ENCODE measurements around the gene SLC13A1. TPM values are rescaled to one million over a fixed set of nuclear protein-coding genes. Genes with fewer than 3 reads are reported as not detected.
"Not testable (repeated sequence)": the region's sequence is repeated elsewhere in the genome, so short reads cannot be mapped to it uniquely, and the experiment has no call there.

The SLC13A1 gene
- total RNA-seq, 6 donors from 2014 or later, result not detected

- Histone ChIP-seq H3K4me3 (no peak overlapping the region), H3K4me1 (no peaks in the 10 kb centered on the region), H3K9me3 (no peaks in the 10 kb centered on the region), H3K36me3 (no peaks in the 10 kb centered on the region), H3K27me3 (no peaks in the 10 kb centered on the region), H3K27ac (no peak overlapping the region)
- DNase-seq (no peak), ATAC-seq (ENCODE audit: low FRiP score in 2 of 2) (no peak)
- no peak for TF ChIP-seq POLR2A (IDR thresholded peaks at IDR 0.05)
- TF ChIP-seq POLR2AphosphoS5 (IDR thresholded peaks at IDR 0.05), result no peak
- TF ChIP-seq EP300 (IDR thresholded peaks at IDR 0.05), result no peak
- TF ChIP-seq, protein P1, sequence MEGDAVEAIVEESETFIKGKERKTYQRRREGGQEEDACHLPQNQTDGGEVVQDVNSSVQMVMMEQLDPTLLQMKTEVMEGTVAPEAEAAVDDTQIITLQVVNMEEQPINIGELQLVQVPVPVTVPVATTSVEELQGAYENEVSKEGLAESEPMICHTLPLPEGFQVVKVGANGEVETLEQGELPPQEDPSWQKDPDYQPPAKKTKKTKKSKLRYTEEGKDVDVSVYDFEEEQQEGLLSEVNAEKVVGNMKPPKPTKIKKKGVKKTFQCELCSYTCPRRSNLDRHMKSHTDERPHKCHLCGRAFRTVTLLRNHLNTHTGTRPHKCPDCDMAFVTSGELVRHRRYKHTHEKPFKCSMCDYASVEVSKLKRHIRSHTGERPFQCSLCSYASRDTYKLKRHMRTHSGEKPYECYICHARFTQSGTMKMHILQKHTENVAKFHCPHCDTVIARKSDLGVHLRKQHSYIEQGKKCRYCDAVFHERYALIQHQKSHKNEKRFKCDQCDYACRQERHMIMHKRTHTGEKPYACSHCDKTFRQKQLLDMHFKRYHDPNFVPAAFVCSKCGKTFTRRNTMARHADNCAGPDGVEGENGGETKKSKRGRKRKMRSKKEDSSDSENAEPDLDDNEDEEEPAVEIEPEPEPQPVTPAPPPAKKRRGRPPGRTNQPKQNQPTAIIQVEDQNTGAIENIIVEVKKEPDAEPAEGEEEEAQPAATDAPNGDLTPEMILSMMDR (IDR thresholded peaks at IDR 0.05), result no peak
- 62 to 69% methylated on average over 3 to 4 of the region's 4 CpGs for WGBS, 2 donors
Observed at GRCh38 chr7:123231021-123232000, 31.5 kb upstream of the SLC13A1 start.

DNA sequence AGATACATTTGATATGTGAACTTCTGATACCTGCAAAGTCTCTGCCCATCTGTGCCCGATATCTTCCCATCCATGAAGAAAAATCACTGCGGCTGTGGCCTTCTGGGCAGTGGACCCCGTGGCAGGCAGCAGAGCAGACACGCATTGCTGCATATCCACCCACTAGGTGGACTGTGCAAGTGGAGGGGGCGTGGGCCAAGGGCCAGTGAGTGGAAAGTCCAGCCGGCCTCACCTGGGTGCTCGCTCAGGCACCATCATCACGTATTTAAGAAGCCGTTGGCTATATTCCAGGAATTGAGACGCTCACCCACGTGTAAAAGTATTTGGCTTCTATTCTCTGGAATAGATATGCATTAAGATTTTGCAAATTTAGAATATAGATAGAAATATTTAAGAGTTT, 30.8 kb upstream of the SLC13A1 start:
- H3K9me3 ChIP-seq, result no peaks in the 10 kb centered on the region
- H3K4me3 ChIP-seq, result no peak overlapping the region
- no peak overlapping the region for H3K27ac ChIP-seq
- no peaks in the 10 kb centered on the region for H3K4me1 ChIP-seq
- WGBS, 2 donors, result 74 to 85% methylated on average over 10 to 11 of the region's 11 CpGs
- DNase-seq (peak in 1 of 2 donors; percentile 32), ATAC-seq (ENCODE audit: low FRiP score in 2 of 2) (no peak)
- H3K27me3 ChIP-seq, result no peaks in the 10 kb centered on the region
- no peaks in the 10 kb centered on the region for H3K36me3 ChIP-seq
- TF ChIP-seq POLR2AphosphoS5 (IDR thresholded peaks at IDR 0.05) (no peak), POLR2A (IDR thresholded peaks at IDR 0.05) (no peak), EP300 (IDR thresholded peaks at IDR 0.05) (no peak)
- TF ChIP-seq, protein P1 (IDR thresholded peaks at IDR 0.05), result no peak

DNA sequence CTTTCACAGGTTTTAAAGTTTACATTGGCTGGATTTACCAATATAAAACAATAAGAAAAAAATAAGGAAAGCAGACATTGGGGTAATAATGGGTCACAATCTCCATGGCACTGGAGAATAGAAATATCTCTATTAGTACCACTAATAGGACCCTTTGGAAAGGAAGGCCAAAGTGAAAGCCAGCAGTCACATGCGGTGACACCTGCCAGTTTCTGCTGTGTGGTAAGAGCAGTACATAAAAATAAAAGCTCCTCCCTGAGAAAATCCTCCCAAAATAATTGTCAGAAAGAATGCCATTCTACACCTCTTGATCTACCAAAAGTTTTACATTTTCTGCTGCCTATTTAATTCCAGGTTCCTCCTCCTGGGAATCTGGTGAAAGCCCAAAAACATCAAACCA, 30.4 kb upstream of the SLC13A1 start:
- no peaks in the 10 kb centered on the region for H3K4me1 ChIP-seq
- ATAC-seq (ENCODE audit: low FRiP score in 2 of 2), result no peak
- no peaks in the 10 kb centered on the region for H3K36me3 ChIP-seq
- TF ChIP-seq, protein P1 (IDR thresholded peaks at IDR 0.05), result no peak
- TF ChIP-seq POLR2A (IDR thresholded peaks at IDR 0.05) (no peak), EP300 (IDR thresholded peaks at IDR 0.05) (no peak), POLR2AphosphoS5 (IDR thresholded peaks at IDR 0.05) (no peak)
- H3K27ac ChIP-seq, result no peak overlapping the region
- no peak for DNase-seq
- no peaks in the 10 kb centered on the region for H3K27me3 ChIP-seq
- WGBS, 2 donors, result 86 to 100% methylated on average over 1 of the region's 1 CpG
- no peaks in the 10 kb centered on the region for H3K9me3 ChIP-seq
- no peak overlapping the region for H3K4me3 ChIP-seq

- Histone ChIP-seq H3K27ac (no peak overlapping the region), H3K27me3 (no peaks in the 10 kb centered on the region), H3K4me1 (no peaks in the 10 kb centered on the region), H3K9me3 (no peaks in the 10 kb centered on the region), H3K36me3 (no peaks in the 10 kb centered on the region), H3K4me3 (no peak overlapping the region)
- ATAC-seq (ENCODE audit: low FRiP score in 2 of 2) (no peak), DNase-seq (no peak)
- TF ChIP-seq POLR2AphosphoS5 (IDR thresholded peaks at IDR 0.05) (no peak), POLR2A (IDR thresholded peaks at IDR 0.05) (no peak), EP300 (IDR thresholded peaks at IDR 0.05) (no peak)
- TF ChIP-seq, protein P1 (IDR thresholded peaks at IDR 0.05), result no peak
Observed at GRCh38 chr7:123229426-123229825, 29.7 kb upstream of the SLC13A1 start.

- not testable (repeated sequence) for DNase-seq, H3K4me1 ChIP-seq
- WGBS, 2 donors, result 91 to 95% methylated on average over 6 of the region's 6 CpGs
Observed at GRCh38 chr7:123227666-123228065, 27.9 kb upstream of the SLC13A1 start.

More at GRCh38 chr7:123227666-123228065, 27.9 kb upstream of the SLC13A1 start:
- H3K27me3 ChIP-seq; H3K9me3 ChIP-seq; H3K4me3 ChIP-seq; ATAC-seq (ENCODE audit: low FRiP score in 2 of 2); H3K27ac ChIP-seq; H3K36me3 ChIP-seq: not testable (repeated sequence)
